Activated T-helper 2 cell treated with anti-CD3 and anti-CD28 coated beads, Interferon-gamma antibody, Interleukin-2, Interleukin-4, amounts not matched to agents 10 μg/mL and 5 μg/mL and 100 μg/mL, durations not matched to agents 14 hours and 24 hours and 36 hours (primary cell): ENCODE results near the gene SLC15A1. TPM values are rescaled to one million over a fixed set of nuclear protein-coding genes. Genes with fewer than 3 reads are reported as not detected.

Experiments
- DNase-seq: peaks from one replicate; pipeline ENCODE4 v3.0.0; 2021; ENCODE audit warnings: low spot score
- H3K27ac Mint-ChIP-seq: one replicate; pipeline ENCODE4 v1.8.0; 2021; ENCODE audit warnings: mixed read lengths
- H3K27me3 Mint-ChIP-seq: one replicate; pipeline ENCODE4 v1.8.0; 2021; ENCODE audit warnings: low read depth, mixed read lengths
- H3K36me3 Mint-ChIP-seq: one replicate; pipeline ENCODE4 v1.8.0; 2021; ENCODE audit warnings: low read depth, mixed read lengths
- H3K4me1 Mint-ChIP-seq: one replicate; pipeline ENCODE4 v1.8.0; 2021; ENCODE audit warnings: low read depth, mixed read lengths
- H3K4me3 Mint-ChIP-seq: one replicate; pipeline ENCODE4 v1.8.0; 2021; ENCODE audit warnings: low read depth, mild to moderate bottlenecking, moderate library complexity, mixed read lengths
- H3K9me3 Mint-ChIP-seq: one replicate; pipeline ENCODE4 v1.8.0; 2021; ENCODE audit warnings: mixed read lengths
- intact Hi-C: fragments of 100-400 bp; cut with micrococcal nuclease; formaldehyde crosslinking; loops from one replicate; pipeline ENCODE4 v1.15.1; 2023
- total RNA-seq: library from RNA; stranded (reverse); gene quantifications from 2 replicates; pipeline ENCODE4 v1.2.3, GENCODE V29; 2022

SLC15A1 gene
- total RNA-seq, 1 donor from 2014 or later = not detected

DNA sequence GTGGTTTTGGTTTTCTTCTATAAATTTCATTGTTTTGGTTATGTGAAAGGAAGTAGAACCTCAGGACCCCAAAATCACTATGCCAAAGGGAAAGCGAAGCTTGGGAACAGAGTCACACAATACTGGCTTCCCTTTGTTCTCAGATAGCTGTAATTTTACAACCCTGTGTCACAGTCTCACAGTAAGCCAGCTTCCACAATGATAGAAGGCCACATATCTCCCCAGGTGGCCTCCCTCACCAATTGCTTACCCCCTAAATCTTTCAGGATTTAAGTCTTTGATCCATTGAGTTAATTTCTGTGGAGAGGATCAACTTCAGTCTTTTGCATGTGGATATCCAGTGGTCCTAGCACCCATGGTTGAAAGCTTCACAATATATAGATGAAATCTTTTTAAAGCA lies 58.7 kb downstream of the SLC15A1 start:
- Mint-ChIP-seq H3K9me3 (no peaks in the 10 kb centered on the region), H3K4me3 (no peak overlapping the region), H3K27ac (no peak overlapping the region), H3K36me3 (no peaks in the 10 kb centered on the region), H3K4me1 (no peaks in the 10 kb centered on the region), H3K27me3 (peaks cover 3% of the 10 kb centered on the region)
- intact Hi-C loops = no loop called here
- DNase-seq = no peak

- Mint-ChIP-seq H3K36me3 (no peaks in the 10 kb centered on the region), H3K27me3 (peaks cover 8% of the 10 kb centered on the region), H3K9me3 (no peaks in the 10 kb centered on the region), H3K4me3 (no peak overlapping the region), H3K4me1 (no peaks in the 10 kb centered on the region), H3K27ac (no peak overlapping the region)
- intact Hi-C loops = no loop called here
- DNase-seq = no peak
Observed at GRCh38 chr13:98691360-98691759, 61.1 kb downstream of the SLC15A1 start.

- H3K27ac Mint-ChIP-seq = no peak overlapping the region
- H3K27me3 Mint-ChIP-seq = peaks cover 8% of the 10 kb centered on the region
- H3K9me3 Mint-ChIP-seq = no peaks in the 10 kb centered on the region
- no peak for DNase-seq
- H3K4me3 Mint-ChIP-seq = no peak overlapping the region
- intact Hi-C loops = no loop called here
- H3K36me3 Mint-ChIP-seq = no peaks in the 10 kb centered on the region
- H3K4me1 Mint-ChIP-seq = no peaks in the 10 kb centered on the region
Observed at GRCh38 chr13:98690348-98691022, 62.0 kb downstream of the SLC15A1 start.

DNA sequence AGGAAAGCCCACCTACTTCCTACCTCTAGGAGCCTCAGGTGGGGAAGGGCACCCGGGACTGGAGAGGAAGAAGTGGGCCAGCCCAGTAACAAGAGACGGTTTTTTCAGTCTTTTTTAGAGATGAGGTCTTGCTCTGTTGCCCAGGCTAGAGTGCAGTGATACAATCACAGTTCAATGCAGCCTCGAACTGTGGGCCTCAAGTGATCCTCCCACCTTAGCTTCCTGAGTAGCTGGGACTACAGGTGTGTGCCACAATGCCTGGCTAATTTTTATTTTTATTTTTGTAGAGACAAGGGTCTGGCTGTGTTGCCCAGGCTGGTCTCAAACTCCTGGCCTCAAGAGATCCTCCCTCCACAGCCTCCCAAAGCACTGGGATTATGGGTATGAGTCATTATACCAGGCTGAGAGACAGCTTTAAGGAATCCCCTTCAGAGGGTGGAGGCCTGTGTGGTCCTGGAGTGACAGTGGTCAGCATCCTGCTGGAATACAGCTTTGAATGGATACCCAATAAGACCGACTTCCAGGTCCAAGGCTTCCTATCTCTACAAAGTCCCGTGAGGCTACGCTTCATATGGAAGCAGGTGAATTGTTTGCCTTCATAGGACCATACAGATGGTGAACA lies 63.0 kb downstream of the SLC15A1 start:
- Mint-ChIP-seq H3K36me3 (no peaks in the 10 kb centered on the region), H3K4me3 (no peak overlapping the region), H3K4me1 (no peaks in the 10 kb centered on the region), H3K27me3 (peaks cover 12% of the 10 kb centered on the region), H3K27ac (no peak overlapping the region), H3K9me3 (no peaks in the 10 kb centered on the region)
- DNase-seq = no peak
- intact Hi-C loops = no loop called here

DNA sequence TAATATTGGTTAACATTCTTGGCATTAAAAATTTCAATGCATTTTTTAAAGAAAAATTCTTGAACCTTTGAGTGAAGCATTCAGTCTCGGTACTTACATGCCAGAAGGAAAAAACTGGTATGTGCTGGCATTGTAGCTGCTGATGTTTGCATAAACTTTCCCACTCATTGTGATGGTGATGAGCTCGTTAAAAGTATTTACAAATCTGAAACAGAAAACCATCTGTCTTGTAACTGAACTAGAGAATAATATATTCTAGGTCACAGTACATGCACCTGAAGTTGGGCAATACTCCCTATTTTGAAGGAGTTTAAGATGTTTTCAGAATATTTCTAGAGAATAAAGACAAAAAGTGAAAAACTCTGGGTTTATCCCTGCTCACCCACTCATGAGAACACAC lies 64.1 kb downstream of the SLC15A1 start:
- intact Hi-C loops = no loop called here
- Mint-ChIP-seq H3K36me3 (no peaks in the 10 kb centered on the region), H3K4me3 (no peak overlapping the region), H3K27ac (no peak overlapping the region), H3K4me1 (no peaks in the 10 kb centered on the region), H3K27me3 (peaks cover 12% of the 10 kb centered on the region), H3K9me3 (no peaks in the 10 kb centered on the region)
- DNase-seq = no peak

GRCh38 chr13:98687319-98687718 lies 65.2 kb downstream of the SLC15A1 start:
- DNase-seq = no peak
- Mint-ChIP-seq H3K4me1 (no peaks in the 10 kb centered on the region), H3K36me3 (no peaks in the 10 kb centered on the region), H3K4me3 (no peak overlapping the region), H3K27ac (no peak overlapping the region), H3K9me3 (no peaks in the 10 kb centered on the region), H3K27me3 (peaks cover 12% of the 10 kb centered on the region)
- intact Hi-C loops = no loop called here

GRCh38 chr13:98686270-98686669 lies 66.2 kb downstream of the SLC15A1 start:
- Mint-ChIP-seq H3K4me1 (no peaks in the 10 kb centered on the region), H3K9me3 (no peaks in the 10 kb centered on the region), H3K4me3 (no peak overlapping the region), H3K27ac (no peak overlapping the region), H3K27me3 (peaks cover 15% of the 10 kb centered on the region), H3K36me3 (no peaks in the 10 kb centered on the region)
- intact Hi-C loops = no loop called here
- DNase-seq = no peak

DNA sequence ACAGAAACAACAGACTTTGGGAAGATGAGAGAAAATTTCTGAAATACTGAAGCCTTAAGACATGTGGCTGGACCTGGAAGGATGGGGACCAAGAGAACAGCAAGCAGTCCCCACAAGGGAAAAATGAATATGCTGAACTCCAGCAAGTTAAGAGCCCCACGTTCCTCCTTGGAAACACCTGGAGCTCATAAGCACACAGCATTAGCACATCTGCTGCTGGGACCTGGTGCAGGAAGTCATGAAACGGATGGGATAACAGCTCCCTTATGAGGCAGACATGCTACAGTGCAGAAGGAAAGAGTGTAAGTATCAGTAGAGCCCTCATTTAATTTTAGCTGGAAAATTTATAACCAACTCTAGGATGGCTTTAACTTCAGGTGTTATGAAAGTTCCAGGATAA lies 67.3 kb downstream of the SLC15A1 start:
- no peaks in the 10 kb centered on the region for H3K9me3 Mint-ChIP-seq
- no peaks in the 10 kb centered on the region for H3K36me3 Mint-ChIP-seq
- H3K27me3 Mint-ChIP-seq = peaks cover 15% of the 10 kb centered on the region
- intact Hi-C loops = no loop called here
- H3K27ac Mint-ChIP-seq = no peak overlapping the region
- H3K4me3 Mint-ChIP-seq = no peak overlapping the region
- no peaks in the 10 kb centered on the region for H3K4me1 Mint-ChIP-seq
- no peak for DNase-seq

DNA sequence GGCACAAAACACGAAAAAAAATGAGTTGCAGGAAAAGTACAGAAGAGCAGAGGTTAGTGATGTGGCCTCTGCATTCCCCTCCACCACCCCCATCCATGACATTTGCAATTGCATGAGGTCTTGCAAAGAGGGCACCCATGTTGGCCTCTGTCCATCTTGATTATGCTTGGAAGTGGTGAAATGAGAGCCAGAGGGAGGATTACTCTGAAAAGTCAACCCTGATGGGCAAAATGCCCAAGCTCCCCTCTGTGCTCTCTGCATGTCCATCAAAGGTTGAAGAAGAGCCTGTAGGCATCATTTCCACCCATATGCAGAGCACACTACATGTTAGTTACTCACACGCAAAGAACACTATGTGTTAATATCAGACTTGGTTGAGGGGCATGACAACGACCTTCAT lies 71.4 kb downstream of the SLC15A1 start:
- intact Hi-C loops = no loop called here
- no peak for DNase-seq
- Mint-ChIP-seq H3K27me3 (peaks cover 7% of the 10 kb centered on the region), H3K27ac (no peak overlapping the region), H3K9me3 (no peaks in the 10 kb centered on the region), H3K4me1 (no peaks in the 10 kb centered on the region), H3K4me3 (no peak overlapping the region), H3K36me3 (no peaks in the 10 kb centered on the region)

DNA sequence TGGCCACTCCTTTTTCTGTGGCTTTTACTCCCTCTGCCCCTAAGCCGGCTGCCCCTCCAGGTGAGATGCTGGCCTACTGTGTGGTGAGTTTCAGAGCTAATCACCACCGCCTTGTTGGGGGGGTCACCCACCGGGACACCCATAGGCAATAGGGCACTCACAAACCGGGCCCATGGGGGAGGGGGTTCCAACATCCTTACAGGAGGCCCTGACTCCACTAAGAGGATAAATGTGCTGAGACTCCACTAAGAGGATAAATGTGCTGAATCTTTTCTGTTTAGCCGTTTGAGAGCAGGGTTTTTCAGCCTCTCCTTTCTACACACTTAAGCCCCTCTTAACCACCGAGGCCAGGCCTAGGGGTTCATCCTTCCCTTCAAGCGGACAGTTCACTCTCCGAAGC lies 73.7 kb downstream of the SLC15A1 start:
- Mint-ChIP-seq H3K27me3 (peaks cover 3% of the 10 kb centered on the region), H3K4me1 (no peaks in the 10 kb centered on the region), H3K27ac (no peak overlapping the region), H3K36me3 (no peaks in the 10 kb centered on the region), H3K4me3 (no peak overlapping the region), H3K9me3 (no peaks in the 10 kb centered on the region)
- DNase-seq = no peak
- intact Hi-C loops = no loop called here

DNA sequence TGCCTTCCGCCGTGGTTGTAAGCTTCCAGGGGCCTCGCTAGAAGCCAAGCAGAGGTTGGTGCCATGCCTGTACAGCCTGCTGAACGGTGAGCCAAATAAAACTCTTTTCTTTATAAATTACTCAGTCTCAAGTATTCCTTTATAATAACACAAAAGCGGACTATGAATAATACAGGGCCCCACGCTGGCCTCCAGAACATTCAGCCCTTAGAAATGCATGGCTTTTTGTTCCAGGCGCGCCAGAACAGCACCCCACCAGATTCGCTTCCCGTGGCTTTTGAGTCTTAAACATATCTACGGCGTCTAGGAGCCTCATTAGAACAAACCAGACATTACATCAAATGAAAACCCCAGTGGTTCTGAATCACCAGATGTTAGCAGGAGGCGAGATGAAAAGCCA lies 75.1 kb downstream of the SLC15A1 start:
- H3K4me3 Mint-ChIP-seq = no peak overlapping the region
- no peak for DNase-seq
- H3K4me1 Mint-ChIP-seq = no peaks in the 10 kb centered on the region
- H3K9me3 Mint-ChIP-seq = no peaks in the 10 kb centered on the region
- intact Hi-C loops = no loop called here
- peaks cover 3% of the 10 kb centered on the region for H3K27me3 Mint-ChIP-seq
- H3K36me3 Mint-ChIP-seq = no peaks in the 10 kb centered on the region
- no peak overlapping the region for H3K27ac Mint-ChIP-seq

DNA sequence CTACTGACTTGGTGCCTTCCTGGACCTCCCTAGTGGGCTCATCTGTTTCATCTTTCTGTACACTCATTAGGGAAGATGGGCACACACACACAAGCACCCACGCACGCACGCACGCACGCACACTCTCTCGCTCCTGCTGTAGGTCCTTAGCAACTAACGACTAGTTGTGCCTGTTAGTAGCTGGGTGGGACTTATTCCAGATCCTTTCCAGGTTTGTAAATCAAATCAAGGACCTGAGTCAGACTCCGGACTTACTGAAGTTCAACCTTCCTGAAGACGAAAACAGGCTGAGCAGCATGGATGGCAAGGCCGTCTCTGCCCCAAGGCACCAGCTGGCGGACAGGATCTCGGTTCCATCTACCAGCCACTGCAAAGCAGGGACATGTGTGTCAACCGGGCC lies 76.2 kb downstream of the SLC15A1 start:
- H3K9me3 Mint-ChIP-seq = no peaks in the 10 kb centered on the region
- H3K36me3 Mint-ChIP-seq = no peaks in the 10 kb centered on the region
- no peak overlapping the region for H3K27ac Mint-ChIP-seq
- no peak for DNase-seq
- no peaks in the 10 kb centered on the region for H3K4me1 Mint-ChIP-seq
- H3K4me3 Mint-ChIP-seq = no peak overlapping the region
- intact Hi-C loops = no loop called here
- peaks cover 2% of the 10 kb centered on the region for H3K27me3 Mint-ChIP-seq

GRCh38 chr13:98675837-98676236 lies 76.6 kb downstream of the SLC15A1 start:
- Mint-ChIP-seq H3K27ac (no peak overlapping the region), H3K36me3 (no peaks in the 10 kb centered on the region), H3K27me3 (peaks cover 3% of the 10 kb centered on the region), H3K4me1 (no peaks in the 10 kb centered on the region), H3K4me3 (no peak overlapping the region), H3K9me3 (no peaks in the 10 kb centered on the region)
- DNase-seq = no peak
- intact Hi-C loops = no loop called here
